ENCODE measurements around the gene DLAT.
"Not testable (repeated sequence)": the region's sequence is repeated elsewhere in the genome, so short reads cannot be mapped to it uniquely, and the experiment has no call there.

DLAT gene

GRCh38 chr11:112024773-112025678 is at the start of gene DLAT:
DLAT (plus strand) TSS chr11:112025408; CDS start chr11:112025473, 65 bp downstream.
- DNase-seq (ENCODE audit: low read depth) = peak; percentile 56

GRCh38 chr11:111976119-111976766 is 49.0 kb upstream of the DLAT start:
- no peak for DNase-seq (ENCODE audit: low read depth)

DNA sequence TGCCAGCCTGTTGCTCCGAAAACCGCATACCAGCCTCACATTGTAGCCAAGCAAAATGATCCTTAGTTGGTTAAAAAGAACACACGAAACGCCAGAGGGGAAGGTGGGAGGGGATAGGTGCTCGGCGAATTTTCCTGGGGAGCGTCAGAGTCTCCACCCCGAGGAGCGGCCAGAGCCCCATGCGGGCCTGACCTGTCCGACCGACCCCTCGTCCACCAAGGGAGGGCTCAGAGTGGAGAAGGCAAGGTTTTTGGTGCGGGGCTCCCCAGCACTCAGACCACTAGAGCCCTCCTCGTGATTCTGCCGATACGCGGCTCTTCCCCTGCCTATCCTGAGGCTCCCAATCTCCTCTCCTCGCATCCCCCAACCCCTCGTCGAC is 48.5 kb upstream of the DLAT start:
- DNase-seq (ENCODE audit: low read depth) = no peak

GRCh38 chr11:111977146-111978027 is 47.8 kb upstream of the DLAT start:
- DNase-seq (ENCODE audit: low read depth) = no peak

GRCh38 chr11:111978028-111978771 is 47.0 kb upstream of the DLAT start:
- DNase-seq (ENCODE audit: low read depth) = peak; percentile 67

DNA sequence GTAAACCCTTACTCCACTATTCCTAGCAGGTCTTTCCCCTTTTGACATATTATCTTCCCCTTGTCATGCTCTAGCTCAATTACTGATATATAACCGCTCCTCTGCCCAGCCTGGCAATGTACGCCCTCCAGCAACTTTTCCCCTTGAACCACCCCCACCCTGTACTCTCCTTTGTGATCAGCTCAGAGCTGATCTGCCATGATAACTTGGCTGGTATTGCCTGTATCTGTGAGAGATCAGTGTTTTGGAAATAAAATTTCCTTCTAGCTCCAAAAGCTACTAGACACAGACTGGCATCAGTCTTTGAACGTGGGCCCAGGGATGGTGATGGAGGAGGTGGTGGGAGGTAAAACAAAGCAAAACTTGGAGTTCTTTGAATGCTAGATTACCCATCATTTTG is 45.1 kb upstream of the DLAT start:
- DNase-seq (ENCODE audit: low read depth) = no peak

GRCh38 chr11:111981270-111981669 is 43.9 kb upstream of the DLAT start:
- DNase-seq (ENCODE audit: low read depth) = no peak

DNA sequence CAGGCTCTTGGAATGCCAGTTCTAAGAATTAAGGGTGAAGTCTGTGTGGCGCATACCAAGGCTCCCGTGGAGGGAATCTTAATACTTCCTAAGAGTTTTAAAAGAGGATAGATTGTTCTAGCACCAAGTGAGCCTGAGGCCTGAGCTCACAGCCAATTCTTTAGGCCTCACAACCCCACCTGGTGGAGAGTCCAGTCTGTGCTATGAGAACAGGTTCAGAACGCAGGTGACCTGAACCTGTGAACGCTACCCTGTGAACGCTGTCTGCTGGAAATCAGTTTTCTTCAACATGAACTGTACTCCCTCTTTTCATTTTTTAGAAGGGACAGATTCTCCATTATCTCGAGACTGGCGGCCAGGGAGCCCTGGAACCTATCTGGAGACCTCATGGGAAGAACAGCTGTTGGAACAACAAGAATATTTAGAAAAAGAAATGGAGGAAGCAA is 43.2 kb upstream of the DLAT start:
- DNase-seq (ENCODE audit: low read depth) = no peak

GRCh38 chr11:111982541-111983186 is 42.5 kb upstream of the DLAT start:
- DNase-seq (ENCODE audit: low read depth) = no peak

DNA sequence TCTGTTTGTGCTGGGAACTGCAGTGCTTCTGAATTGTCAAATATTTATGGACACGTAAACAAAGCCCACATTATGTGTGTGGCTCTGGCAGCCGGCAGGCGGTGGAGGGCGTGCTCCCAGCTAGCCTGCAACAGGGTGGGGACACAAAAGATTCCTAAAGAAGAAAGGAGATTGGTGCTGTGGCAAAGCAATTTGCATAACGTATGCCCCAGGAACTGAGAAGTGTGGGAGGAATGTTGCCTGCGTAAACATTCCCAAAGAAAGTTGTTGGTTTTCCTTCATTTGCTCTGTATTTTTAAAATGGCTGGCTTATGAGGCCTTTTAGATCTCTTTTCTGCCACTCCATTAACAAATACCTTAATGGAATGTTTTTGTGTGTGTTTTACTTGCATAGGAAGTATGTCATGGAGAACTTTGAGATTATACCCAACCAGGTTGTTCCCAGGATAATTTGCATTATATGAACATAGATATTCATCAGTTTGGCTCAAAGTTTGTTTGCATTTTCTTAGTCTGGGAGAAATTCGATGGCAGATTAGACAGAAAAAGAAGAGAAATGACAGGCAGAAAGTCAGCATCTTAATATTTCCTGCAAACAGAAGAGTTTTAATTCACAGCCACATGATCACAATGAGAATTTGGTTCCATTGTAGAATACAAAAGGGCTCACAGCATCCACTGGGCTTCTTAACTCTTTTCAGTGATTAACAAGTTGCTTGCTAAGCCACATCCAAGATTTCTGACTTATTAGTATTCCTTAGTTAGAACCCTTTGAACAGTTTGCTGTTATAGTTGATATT is 41.8 kb upstream of the DLAT start:
- DNase-seq (ENCODE audit: low read depth) = no peak

DNA sequence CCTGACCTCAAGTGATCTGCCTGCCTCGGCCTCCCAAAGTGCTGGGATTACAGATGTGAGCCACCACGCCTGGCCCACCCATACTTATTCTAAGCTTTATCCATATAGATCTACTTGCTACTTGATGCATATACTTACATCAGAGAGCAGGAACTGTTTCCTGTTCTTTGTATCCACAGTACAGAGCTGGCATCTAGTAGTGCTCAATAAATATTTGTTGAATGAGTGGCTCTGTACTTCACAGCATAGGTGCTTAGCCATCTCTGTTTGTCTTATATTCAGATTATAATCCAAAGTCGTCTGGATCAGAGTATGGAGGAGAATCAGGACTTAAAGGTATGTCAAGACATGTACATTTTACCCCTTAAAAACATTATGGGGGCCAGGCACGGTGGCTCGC is 38.6 kb upstream of the DLAT start:
- DNase-seq (ENCODE audit: low read depth) = no peak

- DNase-seq (ENCODE audit: low read depth) = no peak
These were observed 34.8 kb upstream of the DLAT start for GRCh38 chr11:111990381-111990780.

- DNase-seq (ENCODE audit: low read depth) = no peak
These were observed 32.9 kb upstream of the DLAT start for GRCh38 chr11:111992206-111992855.

DNA sequence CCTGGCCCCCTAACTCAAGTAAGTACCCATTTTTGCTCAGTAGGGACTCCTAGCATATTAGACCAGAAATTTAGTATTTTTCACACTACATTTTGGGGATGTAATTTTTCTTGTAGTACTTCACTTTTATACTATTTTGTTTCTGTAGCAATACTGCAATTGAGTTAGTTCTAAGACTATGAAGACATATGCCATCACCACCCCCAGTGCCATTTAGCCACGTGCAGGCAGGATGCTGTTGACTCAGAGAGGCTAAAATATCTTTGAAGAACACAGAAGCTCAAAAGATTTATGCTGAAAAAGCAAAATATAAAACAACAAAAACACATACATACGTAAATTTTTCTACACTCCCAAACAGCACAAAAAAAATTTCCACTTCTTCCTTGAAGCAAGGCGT is 29.1 kb upstream of the DLAT start:
- DNase-seq (ENCODE audit: low read depth) = no peak

- DNase-seq (ENCODE audit: low read depth) = not testable (repeated sequence)
These were observed 28.5 kb upstream of the DLAT start for GRCh38 chr11:111996669-111997068.

DNA sequence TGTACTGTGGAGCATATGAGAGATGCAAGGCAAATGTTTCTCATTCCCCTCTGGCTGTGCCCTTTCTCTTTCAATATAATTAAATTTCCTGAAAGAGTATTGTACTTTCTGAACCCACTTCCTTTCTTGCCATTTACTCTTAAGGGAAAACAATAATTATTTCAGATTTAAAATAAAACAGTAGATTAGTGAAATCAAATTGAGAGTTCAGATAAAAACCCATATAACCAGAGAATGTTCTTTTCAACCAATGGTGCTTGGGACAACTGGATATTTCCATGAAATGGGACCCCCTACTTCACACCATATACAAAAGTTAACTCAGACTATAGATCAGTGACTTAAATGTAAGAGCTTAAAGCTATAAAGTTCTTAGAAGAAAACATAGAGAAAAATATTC is 26.1 kb upstream of the DLAT start:
- no peak for DNase-seq (ENCODE audit: low read depth)

GRCh38 chr11:112000703-112001102 is 24.5 kb upstream of the DLAT start:
- no peak for DNase-seq (ENCODE audit: low read depth)

DNA sequence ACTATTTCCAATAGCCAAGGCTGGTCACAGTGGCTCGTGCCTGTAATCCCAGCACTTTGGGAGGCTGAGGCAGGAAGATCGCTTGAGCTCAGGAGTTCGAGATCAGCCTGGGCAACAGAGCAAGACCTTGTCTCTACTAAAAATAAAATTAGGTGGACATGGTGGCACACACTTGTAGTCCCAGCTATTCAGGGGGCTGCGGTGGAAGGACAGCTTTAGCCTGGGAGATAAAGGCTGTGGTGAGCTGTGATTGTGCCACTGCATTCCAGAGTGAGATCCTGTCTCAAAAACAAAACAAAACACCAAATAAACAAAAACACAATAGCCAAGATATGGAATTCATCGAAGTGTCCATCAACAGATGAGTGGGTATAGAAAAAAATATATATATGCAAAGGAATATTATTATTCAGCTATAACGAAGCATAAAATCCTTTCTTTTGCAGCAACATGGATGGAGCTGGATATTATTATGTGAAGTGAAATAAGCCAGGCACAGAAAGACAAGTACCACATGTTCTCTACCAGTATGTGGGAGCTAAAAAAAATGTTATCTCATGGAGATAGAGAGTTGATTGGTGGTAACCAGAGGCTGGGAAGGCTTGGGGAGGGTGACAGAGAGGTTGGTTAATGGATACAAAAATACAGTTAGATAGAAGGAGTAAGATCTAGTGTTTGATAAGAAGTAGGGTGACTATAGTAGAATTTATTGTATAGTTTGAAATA is 22.6 kb upstream of the DLAT start:
- DNase-seq (ENCODE audit: low read depth) = no peak

DNA sequence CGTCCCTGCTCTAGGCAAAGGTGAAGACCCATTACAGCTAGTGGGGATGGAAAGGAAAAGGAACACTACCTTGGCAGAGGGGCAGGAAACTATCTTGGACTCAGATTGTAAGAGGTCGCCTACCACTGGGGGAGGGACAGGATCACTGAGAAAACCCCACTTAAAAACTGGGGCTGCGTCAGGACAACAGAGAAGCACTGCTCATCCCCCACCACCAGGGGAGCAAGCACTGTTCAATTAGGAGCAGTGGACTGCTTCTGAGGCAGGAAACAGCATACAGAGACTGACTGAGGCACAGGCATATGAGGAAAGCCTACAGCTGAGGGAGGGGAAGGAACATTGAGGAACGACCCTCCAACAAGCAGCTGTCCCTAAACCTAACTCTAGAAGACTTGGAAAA is 20.8 kb upstream of the DLAT start:
- no peak for DNase-seq (ENCODE audit: low read depth)
